ENCODE data around the gene SNAPC4.
"Not testable (repeated sequence)": the region's sequence is repeated elsewhere in the genome, so short reads cannot be mapped to it uniquely, and the experiment has no call there.

The SNAPC4 gene

GRCh38 chr9:136433849-136434579 is 34.0 kb upstream of the SNAPC4 start:
- DNase-seq: no peak

- DNase-seq: no peak
Measured at GRCh38 chr9:136433043-136433715, 33.2 kb upstream of the SNAPC4 start.

GRCh38 chr9:136432591-136432990 is 32.6 kb upstream of the SNAPC4 start:
- DNase-seq: no peak

- no peak for DNase-seq
Measured at GRCh38 chr9:136431782-136432350, 31.9 kb upstream of the SNAPC4 start.

GRCh38 chr9:136430588-136431234 is 30.7 kb upstream of the SNAPC4 start:
- DNase-seq: no peak

- DNase-seq: no peak
Measured at GRCh38 chr9:136429683-136430491, 29.9 kb upstream of the SNAPC4 start.

- no peak for DNase-seq
Measured at GRCh38 chr9:136429075-136429628, 29.2 kb upstream of the SNAPC4 start.

GRCh38 chr9:136426787-136427186 is 26.8 kb upstream of the SNAPC4 start:
- DNase-seq: no peak

- DNase-seq: not testable (repeated sequence)
Measured at GRCh38 chr9:136425367-136425766, 25.4 kb upstream of the SNAPC4 start.

- DNase-seq: no peak
Measured at GRCh38 chr9:136424750-136425362, 24.9 kb upstream of the SNAPC4 start.

GRCh38 chr9:136423432-136424146 is 23.6 kb upstream of the SNAPC4 start:
- no peak for DNase-seq

- DNase-seq: no peak
Measured at GRCh38 chr9:136422876-136423275, 22.9 kb upstream of the SNAPC4 start.

- no peak for DNase-seq
Measured at GRCh38 chr9:136421791-136422190, 21.8 kb upstream of the SNAPC4 start.

- no peak for DNase-seq
Measured at GRCh38 chr9:136419092-136419420, 19.1 kb upstream of the SNAPC4 start.

- no peak for DNase-seq
Measured at GRCh38 chr9:136418182-136419091, 18.5 kb upstream of the SNAPC4 start.

GRCh38 chr9:136416914-136417313 is 16.9 kb upstream of the SNAPC4 start:
- no peak for DNase-seq

GRCh38 chr9:136416427-136416826 is 16.5 kb upstream of the SNAPC4 start:
- no peak for DNase-seq

- no peak for DNase-seq
Measured at GRCh38 chr9:136412962-136413361, 13.0 kb upstream of the SNAPC4 start.

- no peak for DNase-seq
Measured at GRCh38 chr9:136411378-136411777, 11.4 kb upstream of the SNAPC4 start.
